ENCODE data around the gene ODAD3.

DNA sequence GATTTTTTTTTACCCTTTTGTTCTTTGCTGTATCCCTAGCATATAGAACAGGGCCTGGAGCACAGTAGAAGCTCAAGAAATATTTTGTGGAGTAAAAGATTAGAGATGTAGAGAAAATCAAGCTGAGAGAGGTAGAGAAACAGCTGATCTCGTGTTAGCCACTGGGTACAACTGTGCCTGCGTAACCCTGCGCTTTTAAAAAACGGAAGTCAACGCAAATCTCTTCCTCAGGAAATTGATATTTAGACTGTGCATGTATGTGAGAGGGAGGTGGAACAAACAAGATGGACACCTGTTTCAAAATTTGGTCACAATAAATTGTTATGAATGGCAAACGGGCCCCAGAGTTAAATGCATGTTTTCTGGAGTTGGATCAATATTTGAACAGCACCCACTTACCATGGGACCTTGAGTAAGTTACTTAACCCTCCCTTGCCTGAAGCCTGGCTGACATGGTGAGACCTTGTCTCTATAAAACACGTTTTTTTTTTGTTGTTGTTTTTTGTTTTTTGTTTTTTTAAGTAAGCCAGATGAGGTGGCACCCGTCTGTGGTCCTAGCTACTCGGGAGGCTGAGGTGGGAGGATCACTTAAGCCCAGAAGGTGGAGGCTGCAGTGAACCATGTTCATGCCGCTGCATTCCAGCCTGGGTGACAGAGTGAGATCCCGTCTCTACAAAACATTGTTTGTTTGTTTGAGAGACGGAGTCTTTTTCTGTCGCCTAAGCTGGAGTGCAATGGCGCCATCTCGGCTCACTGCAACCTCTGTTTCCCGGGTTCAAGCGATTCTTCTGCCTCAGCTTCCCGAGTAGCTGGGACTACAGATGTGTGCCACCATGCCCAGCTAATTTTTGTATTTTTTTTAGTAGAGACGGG lies 47.5 kb downstream of the ODAD3 start:
- TF ChIP-seq, protein P1, sequence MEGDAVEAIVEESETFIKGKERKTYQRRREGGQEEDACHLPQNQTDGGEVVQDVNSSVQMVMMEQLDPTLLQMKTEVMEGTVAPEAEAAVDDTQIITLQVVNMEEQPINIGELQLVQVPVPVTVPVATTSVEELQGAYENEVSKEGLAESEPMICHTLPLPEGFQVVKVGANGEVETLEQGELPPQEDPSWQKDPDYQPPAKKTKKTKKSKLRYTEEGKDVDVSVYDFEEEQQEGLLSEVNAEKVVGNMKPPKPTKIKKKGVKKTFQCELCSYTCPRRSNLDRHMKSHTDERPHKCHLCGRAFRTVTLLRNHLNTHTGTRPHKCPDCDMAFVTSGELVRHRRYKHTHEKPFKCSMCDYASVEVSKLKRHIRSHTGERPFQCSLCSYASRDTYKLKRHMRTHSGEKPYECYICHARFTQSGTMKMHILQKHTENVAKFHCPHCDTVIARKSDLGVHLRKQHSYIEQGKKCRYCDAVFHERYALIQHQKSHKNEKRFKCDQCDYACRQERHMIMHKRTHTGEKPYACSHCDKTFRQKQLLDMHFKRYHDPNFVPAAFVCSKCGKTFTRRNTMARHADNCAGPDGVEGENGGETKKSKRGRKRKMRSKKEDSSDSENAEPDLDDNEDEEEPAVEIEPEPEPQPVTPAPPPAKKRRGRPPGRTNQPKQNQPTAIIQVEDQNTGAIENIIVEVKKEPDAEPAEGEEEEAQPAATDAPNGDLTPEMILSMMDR (IDR thresholded peaks at IDR 0.05) = no peak
- no peak for TF ChIP-seq POLR2A (IDR thresholded peaks at IDR 0.05)
